Measurements from ENCODE around the gene PEX7.

GRCh38 chr6:136956590-136957544 is 134.5 kb downstream of the PEX7 start:
- TF ChIP-seq, protein P1, sequence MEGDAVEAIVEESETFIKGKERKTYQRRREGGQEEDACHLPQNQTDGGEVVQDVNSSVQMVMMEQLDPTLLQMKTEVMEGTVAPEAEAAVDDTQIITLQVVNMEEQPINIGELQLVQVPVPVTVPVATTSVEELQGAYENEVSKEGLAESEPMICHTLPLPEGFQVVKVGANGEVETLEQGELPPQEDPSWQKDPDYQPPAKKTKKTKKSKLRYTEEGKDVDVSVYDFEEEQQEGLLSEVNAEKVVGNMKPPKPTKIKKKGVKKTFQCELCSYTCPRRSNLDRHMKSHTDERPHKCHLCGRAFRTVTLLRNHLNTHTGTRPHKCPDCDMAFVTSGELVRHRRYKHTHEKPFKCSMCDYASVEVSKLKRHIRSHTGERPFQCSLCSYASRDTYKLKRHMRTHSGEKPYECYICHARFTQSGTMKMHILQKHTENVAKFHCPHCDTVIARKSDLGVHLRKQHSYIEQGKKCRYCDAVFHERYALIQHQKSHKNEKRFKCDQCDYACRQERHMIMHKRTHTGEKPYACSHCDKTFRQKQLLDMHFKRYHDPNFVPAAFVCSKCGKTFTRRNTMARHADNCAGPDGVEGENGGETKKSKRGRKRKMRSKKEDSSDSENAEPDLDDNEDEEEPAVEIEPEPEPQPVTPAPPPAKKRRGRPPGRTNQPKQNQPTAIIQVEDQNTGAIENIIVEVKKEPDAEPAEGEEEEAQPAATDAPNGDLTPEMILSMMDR (IDR thresholded peaks at IDR 0.05) = no peak
- TF ChIP-seq POLR2A (IDR thresholded peaks at IDR 0.05) = no peak

Measured in tibial nerve (tissue), 3 donors.